K562 (cell line): ENCODE results near the gene UTP15. TPM values are rescaled to one million over a fixed set of nuclear protein-coding genes. Genes with fewer than 3 reads are reported as not detected.

Experiments
- CBFA2T3 ChIP-seq: fragments of 450-650 bp; IDR thresholded peaks from 2 replicates; pipeline ENCODE4 v1.6.1; 2017
- CHCHD3 ChIP-seq: fragments of 250-450 bp; sonication (Bioruptor Pico); IDR thresholded peaks from 2 replicates; pipeline ENCODE4 v2.1.2; 2022; ENCODE audit warnings: mild to moderate bottlenecking
- MAFK ChIP-seq: IDR thresholded peaks from 2 replicates; pipeline ENCODE4 v1.6.1; 2011; ENCODE audit warnings: low read length, improper control_type of control experiment
- PCBP2 ChIP-seq: fragments of 200-400 bp; formaldehyde crosslinking; IDR thresholded peaks from 2 replicates; pipeline ENCODE4 v1.6.1; 2018; ENCODE audit warnings: low read length, low read depth, mild to moderate bottlenecking, moderate library complexity; ENCODE audit not compliant: poor library complexity, severe bottlenecking
- ZBTB49 ChIP-seq: sonication (generic); formaldehyde crosslinking; IDR thresholded peaks from 2 replicates; pipeline ENCODE4 v1.8.0; 2022; ENCODE audit warnings: missing genetic modification reagents, mild to moderate bottlenecking, borderline replicate concordance
- polyA plus RNA-seq, 8 experiments: library from polyadenylated mRNA; depleted of rRNA in 4 of 8; stranded (reverse) in 5 of 8; unstranded in 3 of 8; fragments of >200 nt; fragmentation: Nextera tagmentation in 2 of 8; fragmentation: Illumina TruSeq in 1 of 8; extraction: Ambion mirVana in 2 of 8; extraction: Trizol in 1 of 8; gene quantifications; 2 replicates each; pipeline versions ENCODE4 v1.2.1 to v1.2.3, GENCODE V29; 2011 to 2014; ENCODE audit warnings: inconsistent platforms in 1 of 8, missing spikeins in 1 of 8
- total RNA-seq, 7 experiments: library from RNA; depleted of rRNA in 6 of 7; stranded (reverse); fragments of >200 nt in 6 of 7; fragmentation: Illumina TruSeq in 2 of 7; extraction: Trizol in 2 of 7; gene quantifications; 2 replicates each; pipeline versions ENCODE4 v1.2.1 to v1.2.3, GENCODE V29; 2011 to 2021; ENCODE audit warnings: low replicate concordance in 1 of 7
- TF ChIP-seq, protein P1 (sequence below): fragments of 450-650 bp; IDR thresholded peaks from 2 replicates; pipeline ENCODE4 v1.6.1; 2014; ENCODE audit warnings: low read depth, mild to moderate bottlenecking, moderate library complexity, borderline replicate concordance

The UTP15 gene
- total and polyA plus RNA-seq, 9 of the 15 experiments (the other 6 are each of a cell fraction or from before 2014, with no cell fraction given) = 28.1 to 49.3 (median 37.0) TPM

- TF ChIP-seq, protein P1, sequence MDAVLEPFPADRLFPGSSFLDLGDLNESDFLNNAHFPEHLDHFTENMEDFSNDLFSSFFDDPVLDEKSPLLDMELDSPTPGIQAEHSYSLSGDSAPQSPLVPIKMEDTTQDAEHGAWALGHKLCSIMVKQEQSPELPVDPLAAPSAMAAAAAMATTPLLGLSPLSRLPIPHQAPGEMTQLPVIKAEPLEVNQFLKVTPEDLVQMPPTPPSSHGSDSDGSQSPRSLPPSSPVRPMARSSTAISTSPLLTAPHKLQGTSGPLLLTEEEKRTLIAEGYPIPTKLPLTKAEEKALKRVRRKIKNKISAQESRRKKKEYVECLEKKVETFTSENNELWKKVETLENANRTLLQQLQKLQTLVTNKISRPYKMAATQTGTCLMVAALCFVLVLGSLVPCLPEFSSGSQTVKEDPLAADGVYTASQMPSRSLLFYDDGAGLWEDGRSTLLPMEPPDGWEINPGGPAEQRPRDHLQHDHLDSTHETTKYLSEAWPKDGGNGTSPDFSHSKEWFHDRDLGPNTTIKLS = no peak
- TF ChIP-seq PCBP2 (no peak), CBFA2T3 (no peak), MAFK (no peak), ZBTB49 (CRISPR knock-in tag) (no peak), CHCHD3 (CRISPR knock-in tag) (no peak)
These were observed 52.2 kb downstream of the UTP15 start (continued) for GRCh38 chr5:73617510-73618279.
